Subcutaneous abdominal adipose tissue (tissue), 5 donors: ENCODE data around the gene RUFY3.
"Not testable (repeated sequence)": the region's sequence is repeated elsewhere in the genome, so short reads cannot be mapped to it uniquely, and the experiment has no call there.

Experiments
- H3K27ac ChIP-seq: one replicate; pipeline ENCODE4 v1.7.0; 2013; ENCODE audit warnings: low read depth, mild to moderate bottlenecking, inconsistent platforms, low read length, moderate library complexity
- H3K27me3 ChIP-seq, 5 donors: one replicate each; pipeline ENCODE4 v1.7.0; 2013; ENCODE audit warnings: low read length in 5 of 5, inconsistent platforms in 1 of 5; ENCODE audit not compliant: control insufficient read depth in 5 of 5, insufficient read depth in 4 of 5
- H3K36me3 ChIP-seq, 5 donors: one replicate each; pipeline ENCODE4 v1.7.0; 2013; ENCODE audit warnings: low read length in 5 of 5; ENCODE audit not compliant: control insufficient read depth in 5 of 5, insufficient read depth in 5 of 5
- H3K4me1 ChIP-seq, 5 donors: one replicate each; pipeline ENCODE4 v1.7.0; 2013; ENCODE audit warnings: low read length in 5 of 5, mild to moderate bottlenecking in 3 of 5, moderate library complexity in 1 of 5; ENCODE audit not compliant: control insufficient read depth in 5 of 5, insufficient read depth in 5 of 5
- H3K4me3 ChIP-seq, 5 donors: one replicate each; pipeline ENCODE4 v1.7.0; 2013; ENCODE audit warnings: low read length in 5 of 5, low read depth in 1 of 5
- H3K9ac ChIP-seq, 5 donors: one replicate each; pipeline ENCODE4 v1.7.0; 2013; ENCODE audit warnings: low read length in 5 of 5, mild to moderate bottlenecking in 4 of 5, moderate library complexity in 3 of 5
- H3K9me3 ChIP-seq, 5 donors: one replicate each; pipeline ENCODE4 v1.7.0; 2013; ENCODE audit warnings: low read length in 5 of 5; ENCODE audit not compliant: control insufficient read depth in 5 of 5
- donor health status: healthy.
- donor health status: healthy.
- donor health status: healthy.
- donor health status: healthy.
- donor health status: healthy.

The RUFY3 gene

GRCh38 chr4:70721747-70722146 lies at the start of gene RUFY3:
TSS of gene RUFY3 (plus strand) at chr4:70721964. CDS start at chr4:70722574, 610 bp downstream.
- peak within 1 kb of the TSS; percentile 49 to 78 (median 56) for H3K4me3 ChIP-seq
- H3K4me1 ChIP-seq, result peaks cover 0 to 27% (median 19%) of the 10 kb centered on the region in 5 donors
- peak within 1 kb of the TSS in 3 of 5 donors; percentile 16 to 56 (median 52) for H3K9ac ChIP-seq
- no peaks in the 10 kb centered on the region for H3K36me3 ChIP-seq
- H3K27me3 ChIP-seq, result no peaks in the 10 kb centered on the region
- H3K9me3 ChIP-seq, result no peaks in the 10 kb centered on the region
- H3K27ac ChIP-seq, result no peak within 1 kb of the TSS

GRCh38 chr4:70674191-70674590 lies 47.6 kb upstream of the RUFY3 start:
- H3K27me3 ChIP-seq, result no peaks in the 10 kb centered on the region
- H3K36me3 ChIP-seq, result no peaks in the 10 kb centered on the region
- no peak overlapping the region for H3K4me3 ChIP-seq
- no peaks in the 10 kb centered on the region for H3K9me3 ChIP-seq
- no peak overlapping the region for H3K27ac ChIP-seq
- H3K4me1 ChIP-seq, result no peaks in the 10 kb centered on the region
- H3K9ac ChIP-seq, result no peak overlapping the region

- Histone ChIP-seq H3K27ac (no peak overlapping the region), H3K27me3 (no peaks in the 10 kb centered on the region), H3K9me3 (no peaks in the 10 kb centered on the region), H3K4me1 (no peaks in the 10 kb centered on the region), H3K9ac (no peak overlapping the region), H3K4me3 (no peak overlapping the region), H3K36me3 (no peaks in the 10 kb centered on the region)
Measured at GRCh38 chr4:70674731-70675130, 47.0 kb upstream of the RUFY3 start.

- no peak overlapping the region for H3K27ac ChIP-seq
- no peak overlapping the region for H3K9ac ChIP-seq
- H3K9me3 ChIP-seq, result no peaks in the 10 kb centered on the region
- no peaks in the 10 kb centered on the region for H3K36me3 ChIP-seq
- H3K4me3 ChIP-seq, result no peak overlapping the region
- no peaks in the 10 kb centered on the region for H3K27me3 ChIP-seq
- H3K4me1 ChIP-seq, result no peaks in the 10 kb centered on the region
Measured at GRCh38 chr4:70676554-70677090, 45.1 kb upstream of the RUFY3 start.

GRCh38 chr4:70678383-70678999 lies 43.3 kb upstream of the RUFY3 start:
- Histone ChIP-seq H3K9me3 (no peaks in the 10 kb centered on the region), H3K4me3 (no peak overlapping the region), H3K27me3 (no peaks in the 10 kb centered on the region), H3K27ac (no peak overlapping the region), H3K9ac (no peak overlapping the region), H3K36me3 (no peaks in the 10 kb centered on the region), H3K4me1 (no peaks in the 10 kb centered on the region)

GRCh38 chr4:70680934-70681333 lies 40.8 kb upstream of the RUFY3 start:
- Histone ChIP-seq H3K27me3 (no peaks in the 10 kb centered on the region), H3K9me3 (no peaks in the 10 kb centered on the region), H3K9ac (no peak overlapping the region)

GRCh38 chr4:70681704-70682103 lies 40.1 kb upstream of the RUFY3 start:
- H3K27me3 ChIP-seq, result no peaks in the 10 kb centered on the region
- H3K9me3 ChIP-seq, result no peaks in the 10 kb centered on the region
- H3K36me3 ChIP-seq, result no peaks in the 10 kb centered on the region
- no peaks in the 10 kb centered on the region for H3K4me1 ChIP-seq
- no peak overlapping the region for H3K27ac ChIP-seq
- H3K9ac ChIP-seq, result no peak overlapping the region
- no peak overlapping the region for H3K4me3 ChIP-seq

More at GRCh38 chr4:70680934-70681333, 40.8 kb upstream of the RUFY3 start:
- Histone ChIP-seq H3K4me3 (no peak overlapping the region), H3K27ac (no peak overlapping the region), H3K4me1 (no peaks in the 10 kb centered on the region), H3K36me3 (no peaks in the 10 kb centered on the region)

- H3K9me3 ChIP-seq, H3K4me1 ChIP-seq, H3K9ac ChIP-seq, H3K36me3 ChIP-seq, H3K4me3 ChIP-seq, H3K27me3 ChIP-seq, H3K27ac ChIP-seq: not testable (repeated sequence)
Measured at GRCh38 chr4:70682142-70682541, 39.6 kb upstream of the RUFY3 start.

GRCh38 chr4:70687392-70687791 lies 34.4 kb upstream of the RUFY3 start:
- Histone ChIP-seq H3K36me3 (peaks cover 0 to 2% (median 0%) of the 10 kb centered on the region in 5 donors), H3K9me3 (no peaks in the 10 kb centered on the region), H3K4me3 (peak overlapping the region; percentile 77 to 100 (median 97)), H3K4me1 (peaks cover 9 to 39% (median 28%) of the 10 kb centered on the region in 5 donors), H3K9ac (peak overlapping the region; percentile 76 to 96 (median 92)), H3K27me3 (no peaks in the 10 kb centered on the region), H3K27ac (peak overlapping the region; percentile 96)

GRCh38 chr4:70687821-70688794 lies 33.7 kb upstream of the RUFY3 start, which contains the start of gene UTP3:
TSS of gene UTP3 (plus strand) at chr4:70688532. CDS start at chr4:70688678, 146 bp downstream.
- H3K36me3 ChIP-seq, result peaks cover 0 to 5% (median 2%) of the 10 kb centered on the region in 5 donors

More at GRCh38 chr4:70687821-70688794, 33.7 kb upstream of the RUFY3 start, which contains the start of gene UTP3:
- Histone ChIP-seq H3K9me3 (no peaks in the 10 kb centered on the region), H3K4me3 (peak within 1 kb of the TSS; percentile 77 to 100 (median 97)), H3K27me3 (no peaks in the 10 kb centered on the region), H3K4me1 (peaks cover 9 to 39% (median 28%) of the 10 kb centered on the region in 5 donors), H3K9ac (peak within 1 kb of the TSS; percentile 76 to 96 (median 92)), H3K27ac (peak within 1 kb of the TSS; percentile 96)
